ENCODE data around the gene ATRNL1. TPM values are rescaled to one million over a fixed set of nuclear protein-coding genes. Genes with fewer than 3 reads are reported as not detected.

Gene ATRNL1
- total and polyA plus RNA-seq, 2 of the 8 experiments (the other 6 are each of a cell fraction or from before 2014, with no cell fraction given) = 5.1 to 17.6 TPM

- TF ChIP-seq TBP (IDR thresholded peaks at IDR 0.05; ENCODE audit: low read depth, low read length) (peak; percentile 10; the same call in 1 of the 2 replicates), EP300 (IDR thresholded peaks at IDR 0.05; ENCODE audit: borderline replicate concordance in 1 of 2, low read depth in 2 of 2, low read length in 2 of 2) (no peak), SP4 (IDR thresholded peaks at IDR 0.05; ENCODE audit: low read length) (no peak), YY1 (IDR thresholded peaks at IDR 0.05; ENCODE audit: low read depth, low read length) (no peak), BCL11A (IDR thresholded peaks at IDR 0.05; ENCODE audit: low read depth in 2 of 2, low read length in 2 of 2) (no peak), CBX5 (IDR thresholded peaks at IDR 0.05; ENCODE audit: low read depth, low read length) (no peak), KDM5A (IDR thresholded peaks at IDR 0.05; ENCODE audit: low read length) (no peak), SAP30 (IDR thresholded peaks at IDR 0.05; ENCODE audit: insufficient read depth, insufficient replicate concordance, low read length) (no peak), TAF1 (IDR thresholded peaks at IDR 0.05; ENCODE audit: low read depth, low read length) (peak; percentile 62)
Measured at GRCh38 chr10:115093286-115093775, at the start of gene ATRNL1 (continued).

All from H1 (cell line).